ENCODE measurements around the gene COL13A1.

The COL13A1 gene

DNA sequence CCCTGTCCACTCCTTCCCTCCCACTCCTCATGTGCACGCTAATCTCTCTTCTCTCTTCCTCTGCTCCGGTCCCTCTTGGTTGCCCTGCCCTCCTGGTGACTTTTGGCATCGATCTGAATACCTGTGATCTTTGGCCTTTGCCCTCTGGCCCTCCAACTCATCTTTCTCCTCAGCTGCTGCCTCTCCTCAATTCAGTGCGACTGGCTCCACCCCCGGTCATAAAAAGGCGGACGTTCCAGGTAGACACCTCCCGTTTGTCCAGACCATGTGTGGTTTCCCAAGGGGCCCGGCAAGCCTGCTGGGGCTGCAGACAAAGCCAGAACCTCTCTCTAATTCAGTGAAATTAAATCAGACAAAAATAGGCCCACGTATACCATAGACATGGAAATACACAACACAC is 96.8 kb downstream of the COL13A1 start:
- no peaks in the 10 kb centered on the region for H3K36me3 ChIP-seq (ENCODE audit: control insufficient read depth, insufficient read depth, low read length)
- no peak for DNase-seq
- no peak overlapping the region for H3K27ac ChIP-seq (ENCODE audit: insufficient read depth, low read length, poor library complexity, severe bottlenecking)
- H3K27me3 ChIP-seq (replicated peaks; ENCODE audit: control insufficient read depth, insufficient read depth, low read length, poor library complexity, severe bottlenecking) = no peaks in the 10 kb centered on the region
- no peaks in the 10 kb centered on the region for H3K4me1 ChIP-seq (ENCODE audit: control insufficient read depth, insufficient read depth, low read length, poor library complexity, severe bottlenecking)
- no peaks in the 10 kb centered on the region for H3K9me3 ChIP-seq (ENCODE audit: control insufficient read depth, low read length)
- H3K4me3 ChIP-seq (ENCODE audit: insufficient read depth, low read depth, low read length, poor library complexity, severe bottlenecking) = no peak overlapping the region

DNA sequence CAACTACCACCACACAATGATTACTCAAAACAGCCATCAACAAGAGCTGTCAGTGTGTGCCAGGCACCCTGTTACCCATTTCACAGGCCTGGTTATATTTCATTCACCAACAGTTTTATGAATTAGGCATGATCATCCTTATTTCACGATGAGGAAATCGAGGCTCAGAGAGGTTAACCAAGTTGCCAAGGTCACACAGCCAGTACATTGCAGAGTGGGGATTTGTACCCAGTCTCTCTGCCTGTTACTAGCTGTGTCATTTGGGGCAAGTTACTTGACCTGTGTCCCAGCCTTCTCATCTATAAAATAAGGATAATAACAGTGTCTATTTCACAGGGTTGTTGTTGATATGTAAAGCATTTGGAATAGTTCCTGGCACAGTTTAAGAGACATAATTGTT is 97.2 kb downstream of the COL13A1 start:
- no peak overlapping the region for H3K27ac ChIP-seq (ENCODE audit: insufficient read depth, low read length, poor library complexity, severe bottlenecking)
- no peak for DNase-seq
- no peaks in the 10 kb centered on the region for H3K4me1 ChIP-seq (ENCODE audit: control insufficient read depth, insufficient read depth, low read length, poor library complexity, severe bottlenecking)
- no peaks in the 10 kb centered on the region for H3K36me3 ChIP-seq (ENCODE audit: control insufficient read depth, insufficient read depth, low read length)
- no peak overlapping the region for H3K4me3 ChIP-seq (ENCODE audit: insufficient read depth, low read depth, low read length, poor library complexity, severe bottlenecking)
- H3K27me3 ChIP-seq (replicated peaks; ENCODE audit: control insufficient read depth, insufficient read depth, low read length, poor library complexity, severe bottlenecking) = no peaks in the 10 kb centered on the region
- H3K9me3 ChIP-seq (ENCODE audit: control insufficient read depth, low read length) = no peaks in the 10 kb centered on the region

DNA sequence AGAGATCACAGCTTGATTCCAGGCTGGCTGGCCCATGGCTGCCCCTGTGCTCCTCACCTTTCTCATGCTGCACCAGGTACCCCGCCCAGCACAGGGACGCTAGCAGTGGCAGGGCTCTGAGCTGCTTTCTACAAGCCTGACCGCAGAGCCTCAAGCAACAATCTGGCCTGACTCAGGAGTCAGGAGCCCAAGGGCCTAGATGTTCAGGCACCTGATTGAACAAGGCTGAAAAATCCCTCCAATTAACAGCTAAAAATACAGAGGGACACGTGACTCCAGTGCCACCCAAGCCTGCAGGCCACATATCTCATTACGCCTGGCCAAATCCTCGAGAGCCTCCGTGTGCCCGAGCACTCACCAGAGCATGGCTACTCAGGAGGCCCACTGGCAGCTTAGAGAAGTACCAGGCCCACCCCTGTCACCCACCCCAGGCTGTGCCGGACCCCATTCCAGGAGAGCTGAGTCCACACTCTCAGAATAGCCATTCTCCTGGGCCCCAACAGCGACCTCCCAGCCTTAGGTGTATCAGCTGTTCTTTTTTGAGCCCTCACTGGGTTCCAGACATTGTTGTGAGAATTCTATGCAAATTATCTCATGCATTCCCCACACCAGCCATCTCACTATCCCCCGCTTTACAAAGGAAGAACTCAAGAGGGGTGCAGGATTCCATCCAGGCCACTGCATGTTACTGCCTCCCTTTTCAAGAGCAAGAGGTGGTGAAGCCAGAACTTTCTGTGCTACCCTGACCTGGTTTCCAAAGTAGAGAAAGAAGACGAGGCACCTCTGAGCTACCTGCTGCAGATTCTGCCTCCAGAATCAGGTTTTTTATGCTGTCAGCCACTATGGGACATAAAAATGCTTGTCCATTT is 98.3 kb downstream of the COL13A1 start:
- Histone ChIP-seq H3K27me3 (replicated peaks; ENCODE audit: control insufficient read depth, insufficient read depth, low read length, poor library complexity, severe bottlenecking) (no peaks in the 10 kb centered on the region), H3K36me3 (ENCODE audit: control insufficient read depth, insufficient read depth, low read length) (no peaks in the 10 kb centered on the region), H3K27ac (ENCODE audit: insufficient read depth, low read length, poor library complexity, severe bottlenecking) (no peak overlapping the region), H3K9me3 (ENCODE audit: control insufficient read depth, low read length) (no peaks in the 10 kb centered on the region), H3K4me1 (ENCODE audit: control insufficient read depth, insufficient read depth, low read length, poor library complexity, severe bottlenecking) (no peaks in the 10 kb centered on the region), H3K4me3 (ENCODE audit: insufficient read depth, low read depth, low read length, poor library complexity, severe bottlenecking) (no peak overlapping the region)
- DNase-seq = no peak

DNA sequence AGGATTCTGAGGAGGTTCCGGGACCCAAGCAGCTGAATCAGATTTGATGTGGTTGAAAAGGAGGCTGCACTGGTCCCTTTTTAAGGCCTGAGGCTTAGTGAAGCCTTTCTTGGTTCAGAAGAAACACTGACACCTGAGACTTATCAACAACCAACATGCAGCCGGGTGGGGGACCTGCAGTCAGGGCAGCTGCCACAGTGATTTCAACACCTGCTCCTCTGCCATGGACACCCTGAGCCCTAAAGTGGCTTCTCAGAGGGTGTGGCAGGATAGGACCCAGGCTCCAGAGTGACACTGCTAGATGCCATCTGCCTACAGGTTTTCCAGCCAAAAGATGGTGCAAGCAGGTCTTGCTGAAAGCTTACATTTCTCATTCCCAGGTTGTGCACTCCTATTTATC is 99.3 kb downstream of the COL13A1 start:
- Histone ChIP-seq H3K27ac (ENCODE audit: insufficient read depth, low read length, poor library complexity, severe bottlenecking) (no peak overlapping the region), H3K27me3 (replicated peaks; ENCODE audit: control insufficient read depth, insufficient read depth, low read length, poor library complexity, severe bottlenecking) (no peaks in the 10 kb centered on the region), H3K4me3 (ENCODE audit: insufficient read depth, low read depth, low read length, poor library complexity, severe bottlenecking) (no peak overlapping the region), H3K4me1 (ENCODE audit: control insufficient read depth, insufficient read depth, low read length, poor library complexity, severe bottlenecking) (no peaks in the 10 kb centered on the region), H3K9me3 (ENCODE audit: control insufficient read depth, low read length) (no peaks in the 10 kb centered on the region), H3K36me3 (ENCODE audit: control insufficient read depth, insufficient read depth, low read length) (no peaks in the 10 kb centered on the region)
- no peak for DNase-seq

DNA sequence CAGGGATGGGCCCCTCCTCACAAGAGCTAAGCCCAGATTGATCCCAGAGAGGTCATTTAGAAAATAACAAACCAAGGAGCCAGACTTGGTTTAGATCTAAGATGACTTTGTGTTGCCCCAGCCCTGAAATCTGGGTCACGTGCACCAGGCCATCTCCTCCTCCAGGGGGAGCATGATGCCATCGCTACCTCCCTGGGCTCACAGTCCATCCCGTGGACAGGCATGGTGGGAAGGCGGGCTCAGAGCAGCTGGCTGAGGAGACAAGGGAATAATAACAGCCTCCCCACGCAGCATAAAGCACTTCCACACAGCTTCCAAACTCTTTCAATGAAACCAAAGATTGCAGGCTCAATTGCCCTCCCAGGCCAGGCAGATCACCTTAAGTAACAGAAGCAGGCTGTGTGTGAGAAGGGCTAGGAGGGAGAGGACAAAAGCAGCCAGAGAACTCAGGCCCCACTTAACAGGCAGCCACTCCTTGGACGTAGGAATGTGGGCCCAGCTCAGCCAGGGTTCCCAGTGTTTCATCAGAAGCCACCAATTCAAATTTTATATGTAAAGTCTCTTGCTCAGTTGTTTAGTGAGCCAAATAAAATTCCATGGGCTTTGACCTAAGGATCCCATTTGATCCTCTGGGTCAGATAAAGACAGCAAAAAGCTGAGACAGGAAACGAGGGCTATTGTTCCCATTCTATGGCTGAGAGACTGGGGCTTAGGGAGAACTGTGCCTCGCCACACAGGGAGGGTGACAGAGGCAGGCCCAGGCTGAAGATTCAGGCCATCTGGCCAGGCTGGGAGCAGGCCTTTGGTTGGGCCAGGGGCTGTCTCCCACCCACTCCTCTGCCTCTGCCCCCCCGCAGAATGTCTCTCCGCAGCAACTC is 100.2 kb downstream of the COL13A1 start:
- no peaks in the 10 kb centered on the region for H3K27me3 ChIP-seq (replicated peaks; ENCODE audit: control insufficient read depth, insufficient read depth, low read length, poor library complexity, severe bottlenecking)
- H3K4me1 ChIP-seq (ENCODE audit: control insufficient read depth, insufficient read depth, low read length, poor library complexity, severe bottlenecking) = no peaks in the 10 kb centered on the region
- H3K9me3 ChIP-seq (ENCODE audit: control insufficient read depth, low read length) = no peaks in the 10 kb centered on the region
- DNase-seq = no peak
- H3K36me3 ChIP-seq (ENCODE audit: control insufficient read depth, insufficient read depth, low read length) = no peaks in the 10 kb centered on the region
- no peak overlapping the region for H3K4me3 ChIP-seq (ENCODE audit: insufficient read depth, low read depth, low read length, poor library complexity, severe bottlenecking)
- H3K27ac ChIP-seq (ENCODE audit: insufficient read depth, low read length, poor library complexity, severe bottlenecking) = no peak overlapping the region

DNA sequence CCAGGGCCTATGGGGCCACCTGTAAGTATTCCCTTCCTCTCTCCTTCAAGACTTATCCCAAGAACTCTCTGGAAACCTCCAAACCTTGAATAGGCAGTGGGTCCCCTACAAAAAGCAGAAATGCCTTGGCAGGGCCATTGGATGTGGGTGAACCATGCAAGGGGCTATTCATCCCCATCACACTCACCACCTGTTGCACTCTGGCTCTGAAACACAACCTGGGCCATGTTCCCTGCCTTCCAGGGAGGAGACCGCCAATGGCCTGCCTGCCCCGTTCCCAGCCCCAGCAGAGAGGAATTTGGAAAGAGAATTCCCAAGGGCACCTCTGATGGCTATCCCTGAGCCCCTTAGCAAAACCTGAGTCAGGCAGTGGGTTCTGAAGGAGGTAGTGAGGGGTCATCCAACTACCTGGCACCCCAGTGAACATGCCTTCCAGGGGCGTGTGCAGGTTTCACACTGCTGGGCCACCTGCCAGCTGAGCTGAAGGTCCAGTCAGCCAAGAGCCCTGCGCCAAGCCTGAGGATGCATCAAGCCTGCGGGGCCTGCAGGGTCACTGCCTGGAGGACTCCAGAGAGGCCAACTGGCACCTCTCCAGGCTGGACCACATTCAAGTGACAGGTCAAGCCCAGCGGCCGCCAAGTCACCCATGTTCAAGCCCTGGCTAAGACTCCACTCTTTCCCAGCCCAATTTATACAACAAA is 101.3 kb downstream of the COL13A1 start:
- Histone ChIP-seq H3K36me3 (ENCODE audit: control insufficient read depth, insufficient read depth, low read length) (no peaks in the 10 kb centered on the region), H3K4me3 (ENCODE audit: insufficient read depth, low read depth, low read length, poor library complexity, severe bottlenecking) (no peak overlapping the region), H3K27ac (ENCODE audit: insufficient read depth, low read length, poor library complexity, severe bottlenecking) (no peak overlapping the region), H3K27me3 (replicated peaks; ENCODE audit: control insufficient read depth, insufficient read depth, low read length, poor library complexity, severe bottlenecking) (no peaks in the 10 kb centered on the region), H3K9me3 (ENCODE audit: control insufficient read depth, low read length) (no peaks in the 10 kb centered on the region), H3K4me1 (ENCODE audit: control insufficient read depth, insufficient read depth, low read length, poor library complexity, severe bottlenecking) (no peaks in the 10 kb centered on the region)
- DNase-seq = no peak

DNA sequence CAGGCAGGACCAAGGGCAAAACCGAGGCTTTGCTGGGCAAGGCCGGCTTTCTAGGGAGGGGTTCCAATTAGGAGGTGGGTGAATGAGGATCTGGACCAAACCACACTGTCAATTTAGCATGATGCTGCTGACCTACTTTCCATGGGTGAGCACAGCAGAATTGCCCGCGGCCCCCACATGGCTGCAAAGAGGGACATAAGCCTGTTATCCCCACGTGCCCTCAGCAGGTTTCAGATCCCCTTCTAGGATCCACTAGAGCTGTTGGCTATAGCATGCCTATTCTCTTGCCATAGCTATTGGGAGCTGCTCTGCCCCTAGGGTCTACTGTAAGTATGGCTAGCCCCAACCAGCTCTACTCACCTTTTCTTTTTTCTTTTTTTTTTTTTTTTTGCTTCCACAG is 102.8 kb downstream of the COL13A1 start:
- Histone ChIP-seq H3K27me3 (replicated peaks; ENCODE audit: control insufficient read depth, insufficient read depth, low read length, poor library complexity, severe bottlenecking) (no peaks in the 10 kb centered on the region), H3K4me1 (ENCODE audit: control insufficient read depth, insufficient read depth, low read length, poor library complexity, severe bottlenecking) (no peaks in the 10 kb centered on the region), H3K4me3 (ENCODE audit: insufficient read depth, low read depth, low read length, poor library complexity, severe bottlenecking) (no peak overlapping the region), H3K9me3 (ENCODE audit: control insufficient read depth, low read length) (no peaks in the 10 kb centered on the region), H3K27ac (ENCODE audit: insufficient read depth, low read length, poor library complexity, severe bottlenecking) (no peak overlapping the region), H3K36me3 (ENCODE audit: control insufficient read depth, insufficient read depth, low read length) (no peaks in the 10 kb centered on the region)
- no peak for DNase-seq

DNA sequence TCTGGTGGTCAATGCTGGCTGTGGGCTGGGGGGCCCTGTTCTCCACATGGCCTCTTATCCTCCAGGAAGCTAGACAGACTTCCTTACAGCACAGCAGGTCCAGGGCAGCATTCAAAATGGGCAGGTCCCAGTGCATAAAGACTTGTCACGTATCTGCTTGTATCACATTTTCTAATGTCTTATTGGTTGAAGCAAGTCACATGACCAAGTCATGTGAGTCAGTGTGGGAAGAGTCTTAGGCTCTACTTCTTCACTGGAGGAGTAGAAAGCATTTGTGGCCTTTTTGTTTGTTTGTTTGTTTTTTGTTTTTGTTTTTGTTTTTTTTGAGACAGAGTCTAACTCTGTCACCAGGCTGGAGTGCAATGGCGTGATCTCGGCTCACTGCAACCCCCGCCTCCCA is 104.7 kb downstream of the COL13A1 start:
- H3K27me3 ChIP-seq (replicated peaks; ENCODE audit: control insufficient read depth, insufficient read depth, low read length, poor library complexity, severe bottlenecking) = no peaks in the 10 kb centered on the region
- DNase-seq = no peak
- no peak overlapping the region for H3K4me3 ChIP-seq (ENCODE audit: insufficient read depth, low read depth, low read length, poor library complexity, severe bottlenecking)
- H3K27ac ChIP-seq (ENCODE audit: insufficient read depth, low read length, poor library complexity, severe bottlenecking) = no peak overlapping the region
- H3K36me3 ChIP-seq (ENCODE audit: control insufficient read depth, insufficient read depth, low read length) = no peaks in the 10 kb centered on the region
- no peaks in the 10 kb centered on the region for H3K4me1 ChIP-seq (ENCODE audit: control insufficient read depth, insufficient read depth, low read length, poor library complexity, severe bottlenecking)
- H3K9me3 ChIP-seq (ENCODE audit: control insufficient read depth, low read length) = no peaks in the 10 kb centered on the region

DNA sequence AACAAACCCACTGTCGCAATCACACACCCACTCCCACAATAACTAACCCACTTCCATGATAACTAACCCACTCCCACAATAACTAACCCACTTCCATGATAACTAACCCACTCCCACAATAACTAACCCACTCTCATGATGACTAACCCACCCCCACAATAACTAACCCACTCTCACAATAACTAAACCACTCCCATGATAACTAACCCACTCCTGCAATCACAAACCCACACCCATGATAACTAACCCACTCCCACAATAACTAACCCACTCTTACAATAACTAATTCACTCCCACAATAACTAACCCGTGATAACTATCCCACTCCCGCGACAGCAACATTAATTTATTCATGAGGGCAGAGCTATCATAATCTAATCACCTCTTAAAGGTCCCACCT is 105.8 kb downstream of the COL13A1 start:
- no peaks in the 10 kb centered on the region for H3K9me3 ChIP-seq (ENCODE audit: control insufficient read depth, low read length)
- no peaks in the 10 kb centered on the region for H3K4me1 ChIP-seq (ENCODE audit: control insufficient read depth, insufficient read depth, low read length, poor library complexity, severe bottlenecking)
- H3K36me3 ChIP-seq (ENCODE audit: control insufficient read depth, insufficient read depth, low read length) = no peaks in the 10 kb centered on the region
- no peak overlapping the region for H3K4me3 ChIP-seq (ENCODE audit: insufficient read depth, low read depth, low read length, poor library complexity, severe bottlenecking)
- no peak for DNase-seq
- no peak overlapping the region for H3K27ac ChIP-seq (ENCODE audit: insufficient read depth, low read length, poor library complexity, severe bottlenecking)
- H3K27me3 ChIP-seq (replicated peaks; ENCODE audit: control insufficient read depth, insufficient read depth, low read length, poor library complexity, severe bottlenecking) = no peaks in the 10 kb centered on the region
